ENCODE measurements around the gene PITPNC1. TPM values are rescaled to one million over a fixed set of nuclear protein-coding genes. Genes with fewer than 3 reads are reported as not detected.

Gene PITPNC1
- total RNA-seq, 1 experiment from 2014 or later: 23.1 TPM

DNA sequence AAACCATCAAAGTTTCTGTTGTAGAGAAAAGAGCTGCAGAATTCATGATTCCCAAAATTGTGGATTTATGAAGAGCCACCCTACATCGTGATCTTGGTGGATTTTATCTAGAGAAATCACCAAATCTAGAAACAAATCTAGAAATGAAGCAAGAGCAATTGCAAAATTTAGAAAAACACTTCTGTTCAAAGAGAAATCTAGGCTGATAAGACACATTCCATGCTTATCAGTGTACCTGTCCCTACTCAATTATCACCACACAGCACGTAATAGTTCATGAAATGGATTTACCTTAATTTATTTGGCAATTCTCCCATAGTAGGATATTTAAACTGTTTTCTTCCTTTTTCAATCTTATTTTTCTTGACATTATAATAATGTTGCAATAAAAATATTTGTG lies 246.7 kb downstream of the PITPNC1 start:
- intact Hi-C loops (cut with micrococcal nuclease): no loop called here
- no TSS peak for BruUV-seq (replicated peaks)

DNA sequence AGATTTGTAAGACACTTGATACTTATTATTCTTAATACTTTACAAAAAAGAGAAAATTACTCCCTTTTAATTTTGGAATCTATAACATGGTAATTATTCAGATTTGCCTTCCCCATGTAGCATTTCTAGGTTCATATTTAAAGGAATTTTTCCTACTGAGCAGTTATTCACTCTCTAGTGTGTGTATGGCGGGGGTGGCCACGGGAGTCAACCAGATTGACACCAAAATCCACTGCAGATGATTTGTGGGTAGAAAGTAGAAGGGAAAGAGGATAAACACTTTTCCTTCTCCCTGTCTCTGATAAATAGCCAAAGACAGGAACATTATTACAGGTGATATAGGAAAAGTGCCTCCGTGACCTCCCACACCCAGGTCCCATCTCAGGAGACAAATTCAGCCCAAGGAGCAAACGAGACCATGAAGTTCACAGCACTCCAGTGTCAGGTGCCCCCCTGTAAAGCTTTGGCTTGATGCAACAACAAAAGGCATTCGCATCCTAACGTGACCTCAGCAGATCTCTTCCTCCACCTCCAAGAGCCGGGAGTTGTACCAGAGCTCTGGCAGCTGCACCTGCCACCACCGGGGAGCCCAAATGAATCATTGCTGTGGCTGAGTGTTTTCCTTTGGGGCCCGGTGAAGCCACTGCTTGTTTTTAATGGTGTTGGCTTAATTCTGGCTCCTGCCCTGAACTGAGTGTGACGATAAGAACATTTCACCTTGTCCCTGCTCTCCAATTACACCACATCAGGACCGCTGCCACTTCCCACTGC lies 248.0 kb downstream of the PITPNC1 start:
- no peak overlapping the region for H3K4me3 ChIP-seq (ENCODE audit: low read length)
- H2AFZ ChIP-seq (ENCODE audit: low read length): no peak overlapping the region
- no peaks in the 10 kb centered on the region for H3K9me2 ChIP-seq (replicated peaks; ENCODE audit: low read length)
- no peaks in the 10 kb centered on the region for H3K27me3 ChIP-seq (ENCODE audit: low read length)
- ATAC-seq (no peak), DNase-seq (no peak)
- no peaks in the 10 kb centered on the region for H3K36me3 ChIP-seq (ENCODE audit: low read depth, low read length)
- no peak overlapping the region for H3K27ac ChIP-seq (ENCODE audit: low read length)
- no TSS peak for BruUV-seq (replicated peaks)
- ChIA-PET CTCF (interaction anchor here (0.6 kb wide), 1 partner anchor 34 kb away, joined by 5 read pairs; no protein-coding TSS in a partner anchor), POLR2A (ENCODE audit: unreplicated experiment) (no interaction called here)
- TF ChIP-seq EZH2 (IDR thresholded peaks at IDR 0.05; ENCODE audit: low read length, unreplicated experiment) (no peak), EZH2phosphoT487 (IDR thresholded peaks at IDR 0.05; ENCODE audit: borderline replicate concordance, low read length) (no peak)
- TF ChIP-seq, protein P1, sequence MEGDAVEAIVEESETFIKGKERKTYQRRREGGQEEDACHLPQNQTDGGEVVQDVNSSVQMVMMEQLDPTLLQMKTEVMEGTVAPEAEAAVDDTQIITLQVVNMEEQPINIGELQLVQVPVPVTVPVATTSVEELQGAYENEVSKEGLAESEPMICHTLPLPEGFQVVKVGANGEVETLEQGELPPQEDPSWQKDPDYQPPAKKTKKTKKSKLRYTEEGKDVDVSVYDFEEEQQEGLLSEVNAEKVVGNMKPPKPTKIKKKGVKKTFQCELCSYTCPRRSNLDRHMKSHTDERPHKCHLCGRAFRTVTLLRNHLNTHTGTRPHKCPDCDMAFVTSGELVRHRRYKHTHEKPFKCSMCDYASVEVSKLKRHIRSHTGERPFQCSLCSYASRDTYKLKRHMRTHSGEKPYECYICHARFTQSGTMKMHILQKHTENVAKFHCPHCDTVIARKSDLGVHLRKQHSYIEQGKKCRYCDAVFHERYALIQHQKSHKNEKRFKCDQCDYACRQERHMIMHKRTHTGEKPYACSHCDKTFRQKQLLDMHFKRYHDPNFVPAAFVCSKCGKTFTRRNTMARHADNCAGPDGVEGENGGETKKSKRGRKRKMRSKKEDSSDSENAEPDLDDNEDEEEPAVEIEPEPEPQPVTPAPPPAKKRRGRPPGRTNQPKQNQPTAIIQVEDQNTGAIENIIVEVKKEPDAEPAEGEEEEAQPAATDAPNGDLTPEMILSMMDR (conservative IDR thresholded peaks at IDR 0.05; ENCODE audit: low read depth, low read length): no peak
- H3K4me2 ChIP-seq (ENCODE audit: low read length): no peak overlapping the region
- H3K9me3 ChIP-seq (ENCODE audit: low read length): no peaks in the 10 kb centered on the region
- no peaks in the 10 kb centered on the region for H4K20me1 ChIP-seq (ENCODE audit: low read length)
- no peaks in the 10 kb centered on the region for H3K79me2 ChIP-seq (ENCODE audit: low read length)
- H3F3A ChIP-seq (ENCODE audit: low read length, unreplicated experiment): no peaks in the 10 kb centered on the region
- H3K4me1 ChIP-seq (ENCODE audit: insufficient read depth, low read length): no peaks in the 10 kb centered on the region
- no peak overlapping the region for H3K9ac ChIP-seq (ENCODE audit: low read length)
- intact Hi-C loops (cut with micrococcal nuclease): no loop called here

More for the DNA sequence above, 246.7 kb downstream of the PITPNC1 start:
- no peak overlapping the region for H3K9ac ChIP-seq (ENCODE audit: low read length)
- no peaks in the 10 kb centered on the region for H3K9me2 ChIP-seq (replicated peaks; ENCODE audit: low read length)
- H3K4me2 ChIP-seq (ENCODE audit: low read length): no peak overlapping the region
- H3F3A ChIP-seq (ENCODE audit: low read length, unreplicated experiment): no peaks in the 10 kb centered on the region
- H3K27me3 ChIP-seq (ENCODE audit: low read length): no peaks in the 10 kb centered on the region
- DNase-seq (no peak), ATAC-seq (no peak)
- H3K27ac ChIP-seq (ENCODE audit: low read length): no peak overlapping the region
- no peaks in the 10 kb centered on the region for H3K4me1 ChIP-seq (ENCODE audit: insufficient read depth, low read length)
- no peak overlapping the region for H3K4me3 ChIP-seq (ENCODE audit: low read length)
- ChIA-PET POLR2A (ENCODE audit: unreplicated experiment) (no interaction called here), CTCF (no interaction called here)
- H3K79me2 ChIP-seq (ENCODE audit: low read length): no peaks in the 10 kb centered on the region
- no peaks in the 10 kb centered on the region for H3K36me3 ChIP-seq (ENCODE audit: low read depth, low read length)
- H4K20me1 ChIP-seq (ENCODE audit: low read length): no peaks in the 10 kb centered on the region
- no peak overlapping the region for H2AFZ ChIP-seq (ENCODE audit: low read length)
- TF ChIP-seq EZH2phosphoT487 (IDR thresholded peaks at IDR 0.05; ENCODE audit: borderline replicate concordance, low read length) (no peak), EZH2 (IDR thresholded peaks at IDR 0.05; ENCODE audit: low read length, unreplicated experiment) (no peak)
- TF ChIP-seq, protein P1 (conservative IDR thresholded peaks at IDR 0.05; ENCODE audit: low read depth, low read length): no peak
- H3K9me3 ChIP-seq (ENCODE audit: low read length): no peaks in the 10 kb centered on the region

DNA sequence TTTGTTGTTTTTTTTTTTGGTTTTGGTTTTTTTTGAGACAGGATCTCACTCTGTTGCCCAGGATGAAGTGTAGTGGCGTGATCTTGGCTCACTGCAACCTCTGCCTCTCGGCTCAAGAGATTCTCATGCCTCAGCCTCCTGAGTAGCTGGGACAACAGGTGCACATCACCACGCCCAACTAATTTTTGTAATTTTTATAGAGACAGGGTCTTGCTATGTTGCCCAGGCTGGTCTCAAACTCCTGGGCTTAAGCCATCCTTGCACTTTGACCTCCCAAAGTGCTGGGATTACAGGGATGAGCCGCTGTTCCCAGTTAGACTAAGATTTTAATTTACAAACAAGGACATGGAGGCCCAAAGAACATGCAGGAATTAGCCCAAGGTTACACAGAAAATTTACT lies 248.9 kb downstream of the PITPNC1 start:
- Histone ChIP-seq H3K9ac (ENCODE audit: low read length) (no peak overlapping the region), H3K79me2 (ENCODE audit: low read length) (no peaks in the 10 kb centered on the region), H3K9me2 (replicated peaks; ENCODE audit: low read length) (no peaks in the 10 kb centered on the region), H3F3A (ENCODE audit: low read length, unreplicated experiment) (no peaks in the 10 kb centered on the region), H3K4me1 (ENCODE audit: insufficient read depth, low read length) (no peaks in the 10 kb centered on the region), H3K27me3 (ENCODE audit: low read length) (no peaks in the 10 kb centered on the region), H3K36me3 (ENCODE audit: low read depth, low read length) (no peaks in the 10 kb centered on the region), H3K4me2 (ENCODE audit: low read length) (no peak overlapping the region), H3K9me3 (ENCODE audit: low read length) (no peaks in the 10 kb centered on the region), H2AFZ (ENCODE audit: low read length) (no peak overlapping the region), H4K20me1 (ENCODE audit: low read length) (no peaks in the 10 kb centered on the region), H3K27ac (ENCODE audit: low read length) (no peak overlapping the region), H3K4me3 (ENCODE audit: low read length) (no peak overlapping the region)
- no peak for ATAC-seq
- ChIA-PET CTCF (no interaction called here), POLR2A (ENCODE audit: unreplicated experiment) (no interaction called here)
- intact Hi-C loops (cut with micrococcal nuclease): no loop called here
- no peak for DNase-seq
- no TSS peak for BruUV-seq (replicated peaks)
- TF ChIP-seq EZH2 (IDR thresholded peaks at IDR 0.05; ENCODE audit: low read length, unreplicated experiment): no peak
- TF ChIP-seq, protein P1 (conservative IDR thresholded peaks at IDR 0.05; ENCODE audit: low read depth, low read length): no peak
- no peak for TF ChIP-seq EZH2phosphoT487 (IDR thresholded peaks at IDR 0.05; ENCODE audit: borderline replicate concordance, low read length)

Measured in PC-3 (cell line).